ENCODE data around the gene ZNF598. TPM values are rescaled to one million over a fixed set of nuclear protein-coding genes. Genes with fewer than 3 reads are reported as not detected.
A peak's percentile ranks its signal among the peaks of the same experiment; 100 is the strongest.

Gene ZNF598
- total and polyA plus RNA-seq, 2 of the 13 experiments (the other 11 are each of a cell fraction or from before 2014, with no cell fraction given): 13.5 to 14.2 TPM

GRCh38 chr16:2035431-2036199, 26.0 kb upstream of the ZNF598 start (continued):
- peak; percentile 50 for TF ChIP-seq ZNF468 (CRISPR knock-in tag; IDR thresholded peaks at IDR 0.05)
- 0 out of 2 replicates have a peak, but pooled peaks have one; percentile 25 for TF ChIP-seq ZNF180 (CRISPR knock-in tag; IDR thresholded peaks at IDR 0.05; ENCODE audit: borderline replicate concordance, low read depth)
- TF ChIP-seq FOXM1 (CRISPR knock-in tag; IDR thresholded peaks at IDR 0.05): no peak
- peak; percentile 61; the same call in 1 of the 2 replicates for TF ChIP-seq ZNF235 (CRISPR knock-in tag; IDR thresholded peaks at IDR 0.05; ENCODE audit: borderline replicate concordance)
- TF ChIP-seq ESRRA (CRISPR knock-in tag; IDR thresholded peaks at IDR 0.05; ENCODE audit: low read depth): peak; percentile 63
- no peak for TF ChIP-seq GZF1 (CRISPR knock-in tag; IDR thresholded peaks at IDR 0.05)
- TF ChIP-seq PAX8 (CRISPR knock-in tag; IDR thresholded peaks at IDR 0.05; ENCODE audit: borderline replicate concordance): no peak; the same call in 1 of the 2 replicates
- peak; percentile 13; the same call in 1 of the 2 replicates for TF ChIP-seq ZNF563 (CRISPR knock-in tag; IDR thresholded peaks at IDR 0.05)
- TF ChIP-seq STAT5B (CRISPR knock-in tag; IDR thresholded peaks at IDR 0.05): no peak
- no peak for TF ChIP-seq PRDM4 (CRISPR knock-in tag; IDR thresholded peaks at IDR 0.05; ENCODE audit: borderline replicate concordance)
- no peak for TF ChIP-seq SUZ12 (IDR thresholded peaks at IDR 0.05; ENCODE audit: low read depth, low read length)
- TF ChIP-seq AKNA (CRISPR knock-in tag; IDR thresholded peaks at IDR 0.05; ENCODE audit: borderline replicate concordance): 0 out of 2 replicates have a peak, but pooled peaks have one; percentile 29
- TF ChIP-seq ELF3 (CRISPR knock-in tag; IDR thresholded peaks at IDR 0.05): 0 out of 2 replicates have a peak, but pooled peaks have one; percentile 52
- no peak for TF ChIP-seq PAF1 (CRISPR knock-in tag; IDR thresholded peaks at IDR 0.05)
- no peak for TF ChIP-seq ZNF564 (CRISPR knock-in tag; IDR thresholded peaks at IDR 0.05)
- no peak for TF ChIP-seq TRIM22 (IDR thresholded peaks at IDR 0.05)
- 0 out of 2 replicates have a peak, but pooled peaks have one; percentile 23 for TF ChIP-seq ZSCAN22 (CRISPR knock-in tag; IDR thresholded peaks at IDR 0.05)
- 0 out of 2 replicates have a peak, but pooled peaks have one; percentile 42 for TF ChIP-seq ZNF431 (CRISPR knock-in tag; IDR thresholded peaks at IDR 0.05; ENCODE audit: borderline replicate concordance, low read depth)
- TF ChIP-seq CHD4 (IDR thresholded peaks at IDR 0.05; ENCODE audit: borderline replicate concordance, low read length): no peak

Data from HepG2 (cell line).